ENCODE measurements around the gene STK24.

- TF ChIP-seq CTCF (IDR thresholded peaks at IDR 0.05) (no peak), ZFX (IDR thresholded peaks at IDR 0.05; ENCODE audit: borderline replicate concordance) (no peak)
These were observed 137.6 kb downstream of the STK24 start for GRCh38 chr13:98439126-98439828.
